Hematopoietic multipotent progenitor cell treated with erythropoietin and hydrocortisone succinate and interleukin-3 and kit ligand, for 15 days (in vitro differentiated cells): ENCODE measurements around the gene NPC1L1.

ENCODE experiments used
- DNase-seq: peaks from one replicate; pipeline ENCODE4 v3.0.0-alpha.2; 2015; ENCODE audit warnings: low spot score

Gene NPC1L1

GRCh38 chr7:44471436-44471835, 69.7 kb downstream of the NPC1L1 start:
- no peak for DNase-seq

- DNase-seq, result no peak
Observed at GRCh38 chr7:44470628-44471245, 70.4 kb downstream of the NPC1L1 start.

GRCh38 chr7:44470135-44470479, 71.0 kb downstream of the NPC1L1 start:
- DNase-seq, result no peak

- no peak for DNase-seq
Observed at GRCh38 chr7:44469461-44470134, 71.5 kb downstream of the NPC1L1 start.

GRCh38 chr7:44467217-44467548, 73.9 kb downstream of the NPC1L1 start:
- no peak for DNase-seq

- no peak for DNase-seq
Observed at GRCh38 chr7:44466300-44467216, 74.6 kb downstream of the NPC1L1 start.

- DNase-seq, result no peak
Observed at GRCh38 chr7:44465490-44465889, 75.6 kb downstream of the NPC1L1 start.

GRCh38 chr7:44463169-44463808, 77.8 kb downstream of the NPC1L1 start:
- no peak for DNase-seq
